HG03571 (cell line): ENCODE measurements around the gene POLE.
"Not testable (repeated sequence)": the region's sequence is repeated elsewhere in the genome, so short reads cannot be mapped to it uniquely, and the experiment has no call there.

ENCODE experiments used
- ATAC-seq: cut with Tn5 transposase; IDR thresholded peaks from one replicate; pipeline ENCODE4 v1.9.1; 2021; ENCODE audit not compliant: unreplicated experiment

Gene POLE

DNA sequence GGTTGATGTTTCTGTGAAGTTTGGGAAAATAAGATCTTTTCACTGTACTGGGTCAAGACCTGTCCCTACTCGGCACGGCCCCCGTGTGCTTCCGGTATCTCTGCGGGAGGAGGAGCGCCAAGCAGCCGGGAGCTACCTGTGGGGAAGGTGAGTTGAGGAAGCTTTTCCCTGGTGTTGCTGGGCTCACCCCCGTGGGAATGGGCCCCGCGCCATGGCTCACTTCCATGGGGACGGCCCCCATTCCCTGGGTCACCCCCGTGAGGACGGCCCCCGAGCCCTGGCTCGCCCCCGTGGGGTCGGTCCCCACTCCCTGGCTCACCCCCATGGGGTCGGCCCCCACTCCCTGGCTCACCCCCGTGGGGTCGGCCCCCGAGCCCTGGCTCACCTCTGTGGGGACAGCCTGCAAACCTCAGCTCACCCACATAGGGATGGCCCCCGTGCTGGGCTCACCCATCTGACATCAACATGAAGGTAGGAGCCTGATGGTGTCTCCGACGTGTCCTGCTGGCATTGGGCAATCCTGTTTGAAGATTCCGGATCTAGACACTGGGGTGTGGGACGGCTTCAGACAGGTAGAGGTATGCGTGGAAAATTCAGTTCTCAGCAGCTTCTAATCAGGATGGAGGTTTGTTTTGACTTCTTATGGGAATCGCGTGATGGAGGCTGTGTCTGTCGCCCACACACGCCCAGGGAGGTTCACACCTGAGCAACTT, 85.8 kb downstream of the POLE start:
- no peak for ATAC-seq

- no peak for ATAC-seq
These were observed 86.8 kb downstream of the POLE start for GRCh38 chr12:132600048-132601032.

DNA sequence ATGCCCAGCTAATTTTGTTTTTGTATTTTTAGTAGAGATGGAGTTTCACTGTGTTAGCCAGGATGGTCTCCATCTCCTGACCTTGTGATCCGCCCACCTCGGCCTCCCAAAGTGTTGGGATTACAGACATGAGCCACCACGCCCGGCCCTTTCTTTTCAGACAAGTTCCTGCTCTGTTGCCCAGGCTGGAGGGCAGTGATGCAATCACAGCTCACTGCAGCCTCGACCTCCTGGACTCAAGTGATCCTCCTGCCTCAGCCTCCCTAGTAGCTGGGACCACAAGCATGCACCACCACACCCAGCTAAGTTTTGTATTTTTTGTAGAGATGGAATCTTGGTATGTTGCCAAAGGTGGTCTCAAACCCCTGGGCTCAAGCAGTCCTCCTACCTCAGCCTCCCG, 87.6 kb downstream of the POLE start:
- not testable (repeated sequence) for ATAC-seq

DNA sequence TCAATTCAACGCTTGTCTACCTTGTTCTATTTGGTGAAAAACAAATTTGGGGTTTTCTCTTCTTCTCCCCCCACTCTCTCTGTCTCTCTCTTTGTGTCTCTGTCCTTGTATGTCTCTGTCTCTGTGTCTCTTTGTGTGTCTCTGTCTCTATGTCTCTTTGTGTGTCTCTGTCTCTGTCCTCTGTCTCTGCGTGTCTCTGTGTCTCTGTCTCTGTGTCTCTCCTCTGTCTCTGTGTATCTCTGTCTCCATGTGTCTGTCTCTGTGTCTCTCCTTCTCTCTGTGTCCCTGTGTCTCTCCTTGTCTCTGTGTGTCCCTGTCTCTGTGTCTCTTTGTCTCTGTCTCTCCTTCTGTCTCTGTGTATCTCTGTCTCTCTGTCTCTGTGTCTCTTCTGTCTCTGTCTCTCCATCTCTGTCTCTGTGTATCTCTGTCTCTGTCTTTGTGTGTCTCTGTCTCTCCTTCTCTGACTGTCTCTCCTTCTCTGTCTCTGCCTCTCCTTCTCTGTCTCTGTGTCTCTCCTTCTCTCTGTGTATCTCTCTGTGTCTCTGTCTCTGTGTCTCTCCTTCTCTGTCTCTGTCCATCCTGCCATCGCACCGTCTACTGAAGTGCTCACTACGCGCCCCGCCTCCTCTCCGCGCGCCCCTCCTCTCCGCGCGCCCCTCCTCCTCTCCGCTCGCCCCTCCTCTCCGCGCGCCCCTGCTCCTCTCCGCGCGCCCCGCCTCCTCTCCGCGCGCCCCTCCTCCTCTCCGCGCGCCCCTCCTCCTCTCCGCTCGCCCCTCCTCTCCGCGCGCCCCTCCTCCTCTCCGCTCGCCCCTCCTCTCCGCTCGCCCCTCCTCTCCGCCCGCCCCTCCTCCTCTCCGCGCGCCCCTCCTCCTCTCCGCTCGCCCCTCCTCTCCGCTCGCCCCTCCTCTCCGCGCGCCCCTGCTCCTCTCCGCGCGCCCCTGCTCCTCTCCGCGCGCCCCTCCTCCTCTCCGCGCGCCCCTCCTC, 89.5 kb downstream of the POLE start:
- no peak for ATAC-seq

- no peak for ATAC-seq
These were observed 91.1 kb downstream of the POLE start for GRCh38 chr12:132596016-132596415.

DNA sequence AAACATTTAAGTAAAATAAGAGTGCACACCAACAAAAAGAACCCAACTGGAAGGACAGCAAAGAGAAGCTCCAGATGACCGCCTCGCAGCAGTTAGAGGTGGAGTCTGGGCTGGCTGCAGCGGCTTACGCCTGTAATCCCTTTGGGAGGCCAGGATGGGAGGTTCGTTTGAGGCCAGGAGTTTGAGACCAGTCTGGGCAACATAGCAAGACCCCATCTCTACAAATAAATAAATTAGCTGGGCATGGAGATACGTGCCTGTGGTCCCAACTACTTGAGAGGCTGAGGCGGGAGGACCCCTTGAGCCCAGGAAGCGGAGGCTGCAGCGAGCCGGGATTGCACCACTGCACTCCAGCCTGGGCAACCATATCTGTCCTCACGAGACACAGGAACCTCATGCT, 92.0 kb downstream of the POLE start:
- no peak for ATAC-seq

DNA sequence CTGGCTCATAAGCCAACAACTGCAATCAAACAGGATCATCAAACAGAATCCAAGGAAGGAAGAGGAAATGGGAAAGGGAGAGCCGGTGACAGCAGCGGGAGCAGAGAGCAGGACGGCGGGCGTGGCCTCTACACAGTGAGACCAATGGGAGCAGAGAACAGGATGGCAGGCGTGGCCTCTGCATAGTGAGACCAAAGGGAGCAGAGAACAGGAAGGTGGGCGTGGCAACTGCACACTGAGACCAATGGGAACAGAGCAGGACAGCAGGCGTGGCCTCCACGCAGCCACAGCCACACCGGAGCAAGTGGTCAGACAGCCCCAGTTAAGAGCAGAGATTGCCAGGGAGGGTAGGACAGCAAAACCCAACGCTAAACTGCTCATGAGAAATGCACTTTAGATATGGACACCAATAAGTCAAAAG, 93.2 kb downstream of the POLE start:
- no peak for ATAC-seq

DNA sequence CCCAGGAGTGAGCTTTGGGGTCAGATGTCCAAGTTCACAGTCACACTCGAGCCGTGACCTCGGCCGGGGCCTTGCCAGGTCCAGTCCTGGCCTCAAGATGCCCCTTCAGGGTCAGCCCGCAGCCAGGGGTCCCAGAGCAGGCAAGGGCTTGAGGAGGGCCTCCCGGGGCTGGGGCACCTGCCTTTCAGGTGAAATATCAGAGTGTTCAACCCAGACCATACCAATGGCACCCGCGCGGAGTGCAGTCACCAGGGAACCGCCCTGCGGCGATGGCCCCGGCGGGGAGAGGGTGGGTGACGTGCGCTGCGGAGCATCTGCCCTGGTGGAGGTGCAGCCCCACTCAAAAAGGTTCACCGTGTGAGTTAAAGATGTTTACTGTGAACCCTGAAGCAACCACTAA, 93.6 kb downstream of the POLE start:
- no peak for ATAC-seq

DNA sequence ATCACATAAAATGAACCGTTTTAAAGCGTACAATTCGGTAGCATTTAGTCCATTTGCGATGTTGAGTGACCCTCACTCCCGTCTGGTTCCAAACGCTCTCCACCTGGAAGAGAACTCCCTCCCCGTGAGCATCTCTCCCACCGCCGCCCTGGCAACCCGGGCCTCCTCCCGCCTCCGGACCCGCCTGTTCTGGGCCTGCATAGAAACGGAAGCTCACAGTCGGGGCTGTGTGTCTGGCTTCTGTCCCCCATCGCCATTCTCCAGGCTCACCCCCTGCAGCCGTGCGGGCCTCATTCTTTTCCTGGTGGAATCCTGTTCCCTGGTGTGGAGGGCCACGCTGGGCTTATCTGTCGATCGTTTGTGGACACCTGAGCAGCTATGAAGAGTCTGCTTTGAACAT, 94.1 kb downstream of the POLE start:
- ATAC-seq: no peak

DNA sequence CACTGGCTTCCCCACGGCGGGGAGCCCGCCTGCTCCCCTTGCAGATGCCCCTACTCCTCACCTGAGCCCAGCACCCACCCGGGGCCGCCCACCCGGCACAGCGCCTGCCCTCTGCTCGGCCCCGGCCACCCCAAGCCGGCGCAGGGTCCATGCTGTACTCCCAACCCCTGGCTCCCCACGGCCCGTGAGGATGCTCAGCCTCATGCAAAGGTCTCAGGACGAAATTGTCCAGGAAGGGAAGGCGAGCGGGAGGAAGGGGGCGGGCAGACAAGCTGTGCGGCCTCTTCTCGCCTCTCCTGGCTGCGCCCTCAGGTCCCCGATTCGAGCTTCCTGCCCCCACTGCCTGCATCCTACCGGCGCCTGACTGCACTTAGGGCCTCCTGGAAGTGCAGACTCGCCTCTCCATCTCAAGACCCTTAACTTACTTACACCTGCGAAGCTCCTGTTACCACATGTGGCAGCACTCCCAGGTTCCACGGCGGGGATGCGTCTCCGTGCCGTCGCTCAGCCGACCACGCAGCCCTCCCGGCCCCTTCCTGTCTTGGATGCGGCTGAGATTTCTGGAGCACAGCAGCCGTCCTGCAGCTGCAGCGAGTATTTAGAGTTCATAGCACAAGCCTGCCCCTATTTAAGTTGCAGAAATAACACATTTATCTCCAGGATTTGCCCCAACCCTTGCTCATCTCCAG, 94.7 kb downstream of the POLE start:
- ATAC-seq: no peak

- ATAC-seq: no peak
These were observed 95.8 kb downstream of the POLE start for GRCh38 chr12:132591107-132591935.

GRCh38 chr12:132588821-132589669, 98.1 kb downstream of the POLE start:
- ATAC-seq: no peak

DNA sequence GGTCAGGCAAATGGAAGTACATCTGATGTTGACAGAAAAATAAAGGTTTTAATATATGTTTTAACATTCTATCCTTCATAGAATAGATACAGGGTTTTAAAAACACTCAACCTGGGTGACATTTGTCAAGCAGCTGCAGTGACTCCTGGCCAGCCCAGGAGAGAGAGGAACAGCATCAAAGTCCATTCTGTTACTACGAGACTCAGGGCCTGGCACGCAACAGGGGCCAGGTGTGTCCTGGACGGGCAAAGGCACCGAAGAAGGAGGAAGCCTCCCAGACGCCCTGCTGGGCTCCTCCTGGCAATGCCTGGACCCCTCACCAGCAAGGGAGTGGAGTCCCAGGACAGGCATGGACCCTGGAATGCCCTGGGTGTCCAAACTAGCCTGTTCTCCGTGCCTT, 98.8 kb downstream of the POLE start:
- no peak for ATAC-seq

- ATAC-seq: no peak
These were observed 99.4 kb downstream of the POLE start for GRCh38 chr12:132587781-132588180.

- ATAC-seq: no peak
These were observed 100.2 kb downstream of the POLE start for GRCh38 chr12:132586929-132587328.

- no peak for ATAC-seq
These were observed 102.0 kb downstream of the POLE start for GRCh38 chr12:132585177-132585576.

DNA sequence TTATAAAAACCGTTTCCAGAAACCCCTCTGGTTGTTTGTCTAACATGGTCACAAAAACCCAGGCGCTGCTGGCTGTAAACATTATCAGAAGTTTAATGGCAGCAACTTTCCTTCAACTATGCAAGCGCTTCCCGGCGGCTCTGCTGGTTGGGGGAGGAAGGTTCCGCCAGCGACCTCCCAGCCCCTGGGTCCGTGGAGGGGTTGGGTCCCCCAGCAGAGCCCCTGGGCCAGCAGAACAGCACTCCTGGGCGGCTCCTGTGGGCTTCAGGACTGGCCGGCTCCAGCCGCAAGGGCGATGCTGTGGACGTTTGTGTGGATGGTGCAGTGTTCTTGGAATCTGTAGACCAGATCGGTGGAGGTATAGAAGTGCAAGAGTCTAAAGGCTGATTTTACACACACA, 102.7 kb downstream of the POLE start:
- no peak for ATAC-seq

GRCh38 chr12:132583736-132584135, 103.4 kb downstream of the POLE start:
- ATAC-seq: no peak

- no peak for ATAC-seq
These were observed 103.8 kb downstream of the POLE start for GRCh38 chr12:132583411-132583710.
